Right lobe of liver (tissue), 6 donors: ENCODE results near the gene CHST11. TPM values are rescaled to one million over a fixed set of nuclear protein-coding genes. Genes with fewer than 3 reads are reported as not detected.
A peak's percentile ranks its signal among the peaks of the same experiment; 100 is the strongest.

Source experiments
- ATAC-seq, 4 donors: fragments of 200-7000 bp; cut with Tn5 transposase; one replicate each; pipeline ENCODE4 v1.9.1; 2020; ENCODE audit warnings: mild to moderate bottlenecking in 4 of 4, moderate library complexity in 4 of 4
- DNase-seq, 3 donors: peaks; one replicate each; pipeline ENCODE4 v3.0.0-alpha.2; 2020
- H3K27ac ChIP-seq, 3 donors: fragments of 200-600 bp; one replicate each; pipeline ENCODE4 v1.8.0; 2022
- H3K27me3 ChIP-seq, 2 donors: fragments of 200-600 bp; one replicate each; pipeline ENCODE4 v1.8.0; 2022
- H3K36me3 ChIP-seq, 4 donors: fragments of 200-600 bp; sonication (generic) in 1 of 4; one replicate each; pipeline versions ENCODE4 v1.5.1 to v1.8.0; 2017 to 2022; ENCODE audit warnings: control low read depth in 1 of 4
- H3K4me1 ChIP-seq, 4 donors: fragments of 200-600 bp; sonication (generic) in 1 of 4; one replicate each; pipeline versions ENCODE4 v1.5.1 to v1.8.0; 2017 to 2022; ENCODE audit warnings: control low read depth in 1 of 4
- H3K4me3 ChIP-seq, 3 donors: fragments of 200-600 bp; one replicate each; pipeline ENCODE4 v1.8.0; 2022
- H3K9me3 ChIP-seq, 4 donors: fragments of 200-600 bp; sonication (generic) in 1 of 4; one replicate each; pipeline versions ENCODE4 v1.5.1 to v1.8.0; 2017 to 2022; ENCODE audit warnings: control low read depth in 1 of 4
- CTCF ChIP-seq, 4 donors: fragments of 200-600 bp in 3 of 4; fragments of 450-650 bp in 1 of 4; IDR thresholded peaks; one replicate each; pipeline versions ENCODE4 v1.5.1 to v1.8.0; 2016 to 2022; ENCODE audit warnings: antibody characterized with exemption in 4 of 4, mild to moderate bottlenecking in 2 of 4
- POLR2A ChIP-seq: fragments of 450-650 bp; IDR thresholded peaks from one replicate; pipeline ENCODE4 v1.6.1; 2017; ENCODE audit warnings: antibody characterized with exemption, mild to moderate bottlenecking
- WGBS: methylation state at CpG from one replicate; pipeline ENCODE4 v1.1.6; 2018; ENCODE audit warnings: low coverage, low lambda C conversion rate; ENCODE audit not compliant: insufficient coverage; ENCODE audit errors: missing lambda C conversion rate; 5-methylcytosine and 5-hydroxymethylcytosine counted together
- intact Hi-C, 2 donors: fragments of 100-400 bp; cut with DNase I; formaldehyde crosslinking; loops; one replicate each; pipeline versions ENCODE4 v1.11.2 to v1.14.1; 2022
- total RNA-seq, 6 experiments: library from RNA; depleted of rRNA in 2 of 6; stranded (reverse); fragments of >200 nt in 2 of 6; fragmentation: NEBNext Ultra II Directional in 3 of 6; extraction: Animal tissue kit (Norgen Biotek cat#: 25700) in 3 of 6; gene quantifications; one replicate each; pipeline versions ENCODE4 v1.1.0 to v1.2.4, GENCODE V29; 2016 to 2023
- donor health status: DM: no; HTN: yes; CAD: no.
- donor health status: DM: no; HTN: no; CAD: no.
- donor health status: DM: no; HTN: no; CAD: no.
- donor health status: DM: no; HTN: yes; CAD: no.
- donor health status: DM: no; HTN: yes; CAD: no.

CHST11 gene
- total RNA-seq, 6 experiments from 2014 or later = 0.57 to 10.4 (median 3.5) TPM

DNA sequence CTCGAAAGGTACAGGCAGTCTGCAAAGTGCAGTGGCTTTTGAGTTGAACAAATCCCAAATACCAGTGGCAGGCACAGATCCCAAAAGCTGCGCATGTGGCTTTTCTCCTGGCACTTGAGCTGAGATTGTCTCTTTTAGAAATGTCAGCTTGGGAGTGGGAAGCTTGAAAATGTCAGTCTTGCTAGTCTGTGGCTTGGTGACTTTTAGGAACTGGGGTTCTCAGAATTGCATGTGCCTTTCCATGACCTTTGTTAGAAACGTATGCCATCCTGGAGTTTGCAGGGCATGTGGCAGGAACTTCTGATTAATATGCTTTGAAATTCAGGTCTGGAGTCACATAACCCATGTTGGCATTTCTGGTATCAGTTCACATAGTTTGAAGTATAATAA is 182.1 kb downstream of the CHST11 start:
- Histone ChIP-seq H3K4me1 (no peaks in the 10 kb centered on the region), H3K9me3 (no peaks in the 10 kb centered on the region), H3K4me3 (no peak overlapping the region), H3K27ac (no peak overlapping the region), H3K36me3 (no peaks in the 10 kb centered on the region), H3K27me3 (no peaks in the 10 kb centered on the region)
- 58% methylated on average over 3 of the region's 3 CpGs for WGBS
- DNase-seq (no peak), ATAC-seq (peak in 1 of 4 donors; percentile 9)
- intact Hi-C loops = no loop called here
- TF ChIP-seq CTCF (IDR thresholded peaks at IDR 0.05) = no peak

DNA sequence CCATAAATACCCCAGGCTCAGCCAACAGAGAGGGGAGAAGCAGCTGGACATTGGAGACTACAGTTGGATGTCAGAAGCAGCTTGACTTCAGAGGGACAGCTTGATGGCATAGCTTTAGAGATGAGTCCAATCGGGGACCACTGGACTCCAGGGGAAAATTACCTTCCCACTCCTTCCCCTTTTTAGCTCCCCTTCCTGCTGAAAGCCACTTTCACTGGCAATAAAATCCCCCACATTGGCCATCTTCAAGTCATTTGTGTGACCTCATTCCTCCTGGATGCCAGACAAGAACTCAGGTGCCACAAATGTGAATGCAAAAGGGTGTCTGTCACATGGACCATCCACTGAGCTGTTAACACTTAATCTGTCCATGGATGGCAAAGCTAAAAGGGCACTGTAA is 184.2 kb downstream of the CHST11 start:
- WGBS = 33% methylated on average over 1 of the region's 1 CpG
- intact Hi-C loops = no loop called here
- no peaks in the 10 kb centered on the region for H3K4me1 ChIP-seq
- H3K27ac ChIP-seq = no peak overlapping the region
- H3K27me3 ChIP-seq = no peaks in the 10 kb centered on the region
- DNase-seq = no peak
- ATAC-seq = no peak
- no peaks in the 10 kb centered on the region for H3K36me3 ChIP-seq
- no peaks in the 10 kb centered on the region for H3K9me3 ChIP-seq
- TF ChIP-seq CTCF (IDR thresholded peaks at IDR 0.05) (no peak), POLR2A (no peak)
- no peak overlapping the region for H3K4me3 ChIP-seq

GRCh38 chr12:104641862-104642261 is 185.1 kb downstream of the CHST11 start:
- no peak overlapping the region for H3K27ac ChIP-seq
- intact Hi-C loops = no loop called here

DNA sequence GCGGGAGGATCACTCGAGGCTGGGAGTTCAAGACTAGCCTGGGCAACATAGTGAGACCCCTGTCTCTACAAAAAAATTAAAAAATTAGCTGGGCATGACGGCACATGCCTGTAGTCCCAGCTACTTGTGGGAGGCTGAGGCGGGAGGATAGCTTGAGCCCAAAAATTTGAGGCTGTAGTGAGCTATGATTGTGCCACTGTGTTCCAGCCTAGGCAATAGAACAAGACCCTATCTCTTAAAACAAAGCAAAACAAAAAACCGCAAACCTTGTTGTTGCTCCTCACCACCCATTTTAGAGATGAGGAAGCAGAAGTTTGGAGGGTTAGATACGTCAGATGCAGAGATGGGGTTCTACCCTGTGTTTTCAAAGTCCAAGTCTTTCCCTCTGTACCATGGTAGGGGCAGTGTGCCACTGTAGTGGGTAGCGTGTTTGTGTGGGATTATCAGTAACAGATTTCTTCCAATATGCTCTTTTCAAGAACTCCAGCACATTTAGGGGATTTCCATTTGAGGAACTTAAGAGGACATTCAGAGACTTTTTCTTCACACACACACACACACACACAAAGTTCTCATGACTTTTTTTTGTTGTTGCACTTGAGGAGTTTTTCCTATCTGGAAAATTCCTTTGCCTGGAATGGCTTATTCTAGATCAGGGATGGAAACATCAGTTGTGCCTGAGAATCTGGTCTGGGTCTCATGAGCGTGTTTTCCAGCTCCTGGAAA is 186.5 kb downstream of the CHST11 start:
- intact Hi-C loops = no loop called here
- Histone ChIP-seq H3K9me3 (no peaks in the 10 kb centered on the region), H3K27me3 (no peaks in the 10 kb centered on the region), H3K36me3 (no peaks in the 10 kb centered on the region), H3K4me3 (no peak overlapping the region), H3K4me1 (no peaks in the 10 kb centered on the region), H3K27ac (peak overlapping the region in 2 of 3 donors; percentile 47 to 50)
- DNase-seq (no peak), ATAC-seq (peak; percentile 36 to 40 (median 38))
- TF ChIP-seq CTCF (IDR thresholded peaks at IDR 0.05) = no peak
- TF ChIP-seq POLR2A = no peak
- WGBS = 66% methylated on average over 7 of the region's 8 CpGs

More at GRCh38 chr12:104641862-104642261, 185.1 kb downstream of the CHST11 start:
- no peak for DNase-seq
- H3K4me1 ChIP-seq = no peaks in the 10 kb centered on the region
- H3K36me3 ChIP-seq = no peaks in the 10 kb centered on the region
- TF ChIP-seq POLR2A = no peak
- no peak for TF ChIP-seq CTCF (IDR thresholded peaks at IDR 0.05)
- H3K27me3 ChIP-seq = no peaks in the 10 kb centered on the region
- ATAC-seq = peak; percentile 43 to 54 (median 50)
- H3K4me3 ChIP-seq = no peak overlapping the region
- H3K9me3 ChIP-seq = no peaks in the 10 kb centered on the region
- WGBS = 20% methylated on average over 1 of the region's 3 CpGs
